Neural cell (in vitro differentiated cells): Measurements from ENCODE around the gene ACTN1. TPM values are rescaled to one million over a fixed set of nuclear protein-coding genes. Genes with fewer than 3 reads are reported as not detected.

ENCODE experiments used
- H2AFZ ChIP-seq: fragments of 200-600, 300-800 bp; sonication (generic), shearing (Covaris generic); 2 replicates; pipeline ENCODE4 v1.6.0; 2014; ENCODE audit warnings: low read depth, mild to moderate bottlenecking, antibody characterized with exemption, low read length, moderate library complexity
- H3F3A ChIP-seq: fragments of 200-600 bp; shearing (Covaris generic); 2 replicates; pipeline ENCODE4 v1.6.1; 2016; ENCODE audit warnings: mild to moderate bottlenecking, moderate library complexity, mixed read lengths, antibody characterized with exemption, low read length; ENCODE audit not compliant: insufficient read depth, poor library complexity, severe bottlenecking
- H3K27ac ChIP-seq: fragments of 200-600, 300-800 bp; sonication (generic), shearing (Covaris generic); 2 replicates; pipeline ENCODE4 v1.5.1; 2014; ENCODE audit warnings: mild to moderate bottlenecking, low read length, moderate library complexity
- H3K27me3 ChIP-seq: fragments of 300-800, 200-600 bp; sonication (generic), shearing (Covaris generic); 2 replicates; pipeline ENCODE4 v1.6.0; 2014; ENCODE audit warnings: mild to moderate bottlenecking, low read depth, low read length, moderate library complexity; ENCODE audit not compliant: insufficient read depth
- H3K36me3 ChIP-seq: fragments of 300-800, 200-600 bp; sonication (generic), shearing (Covaris generic); 2 replicates; pipeline ENCODE4 v1.5.1; 2014; ENCODE audit warnings: mild to moderate bottlenecking, antibody characterized with exemption, low read length, moderate library complexity; ENCODE audit not compliant: insufficient read depth
- H3K4me2 ChIP-seq: fragments of 300-800, 200-600 bp; sonication (generic), shearing (Covaris generic); 2 replicates; pipeline ENCODE4 v1.6.0; 2014; ENCODE audit warnings: mild to moderate bottlenecking, low read length
- H3K4me3 ChIP-seq: fragments of 300-800, 200-600 bp; sonication (generic), shearing (Covaris generic); 2 replicates; pipeline ENCODE4 v1.5.1; 2014; ENCODE audit warnings: mild to moderate bottlenecking, low read length, moderate library complexity
- H3K79me2 ChIP-seq: fragments of 200-600 bp; shearing (Covaris generic); replicated peaks from 2 replicates; pipeline ENCODE4 v1.6.0; 2014; ENCODE audit warnings: mild to moderate bottlenecking, low read length, moderate library complexity; ENCODE audit not compliant: insufficient read depth
- H3K9ac ChIP-seq: fragments of 300-800, 200-600 bp; sonication (generic), shearing (Covaris generic); 2 replicates; pipeline ENCODE4 v1.6.1; 2016; ENCODE audit warnings: mild to moderate bottlenecking, low read length, mixed read lengths
- H3K9me2 ChIP-seq: fragments of 200-600 bp; shearing (Covaris generic); 2 replicates; pipeline ENCODE4 v1.6.1; 2016; ENCODE audit warnings: mild to moderate bottlenecking, low read length, mixed read lengths; ENCODE audit not compliant: insufficient read depth
- H3K9me3 ChIP-seq: fragments of 200-600, 300-800 bp; sonication (generic), shearing (Covaris generic); 2 replicates; pipeline ENCODE4 v1.6.1; 2016; ENCODE audit warnings: mild to moderate bottlenecking, mixed run types, low read length, moderate library complexity, mixed read lengths
- H4K20me1 ChIP-seq: fragments of 200-600 bp; shearing (Covaris generic); 2 replicates; pipeline ENCODE4 v1.6.1; 2016; ENCODE audit warnings: mild to moderate bottlenecking, mixed run types; ENCODE audit not compliant: insufficient read depth
- EP300 ChIP-seq: fragments of 450-650 bp; conservative IDR thresholded peaks from 2 replicates; pipeline ENCODE4 v1.6.1; 2014; ENCODE audit warnings: antibody characterized with exemption, mild to moderate bottlenecking, moderate library complexity; ENCODE audit not compliant: poor library complexity, severe bottlenecking
- EZH2 ChIP-seq: fragments of 200-600, 300-800 bp; shearing (Covaris generic), sonication (generic); IDR thresholded peaks from 2 replicates; pipeline ENCODE4 v1.6.1; 2014; ENCODE audit warnings: antibody characterized with exemption, low read length, borderline replicate concordance, mild to moderate bottlenecking; ENCODE audit not compliant: insufficient read depth, poor library complexity, severe bottlenecking
- MXI1 ChIP-seq: fragments of 450-650 bp; conservative IDR thresholded peaks from 2 replicates; pipeline ENCODE4 v1.6.1; 2014; ENCODE audit warnings: antibody characterized with exemption, mild to moderate bottlenecking; ENCODE audit not compliant: poor library complexity, severe bottlenecking
- POLR2AphosphoS5 ChIP-seq: IDR thresholded peaks from 2 replicates; pipeline ENCODE4 v1.6.1; 2012
- RAD21 ChIP-seq: fragments of 450-650 bp; conservative IDR thresholded peaks from 2 replicates; pipeline ENCODE4 v1.6.1; 2014; ENCODE audit warnings: antibody characterized with exemption, mild to moderate bottlenecking, moderate library complexity
- SMC3 ChIP-seq: fragments of 450-650 bp; conservative IDR thresholded peaks from 2 replicates; pipeline ENCODE4 v1.6.1; 2014; ENCODE audit warnings: antibody characterized with exemption, mild to moderate bottlenecking, moderate library complexity; ENCODE audit not compliant: poor library complexity
- TAF1 ChIP-seq: IDR thresholded peaks from 2 replicates; pipeline ENCODE4 v1.6.1; 2012; ENCODE audit warnings: low read depth
- polyA plus RNA-seq: library from polyadenylated mRNA; depleted of rRNA; stranded (reverse); fragments of >200 nt; gene quantifications from 2 replicates; pipeline ENCODE4 v1.2.3, GENCODE V29; 2014
- TF ChIP-seq, protein P1 (sequence below): fragments of 450-650 bp; IDR thresholded peaks from 2 replicates; pipeline ENCODE4 v1.5.1; 2014; ENCODE audit warnings: antibody characterized with exemption, mild to moderate bottlenecking, moderate library complexity; ENCODE audit not compliant: poor library complexity, severe bottlenecking
- TF ChIP-seq, protein P2 (sequence below): IDR thresholded peaks from 2 replicates; pipeline ENCODE4 v1.6.1; 2012; ENCODE audit warnings: borderline replicate concordance

ACTN1 gene
- polyA plus RNA-seq, 1 donor from 2014 or later = 10.8 TPM

DNA sequence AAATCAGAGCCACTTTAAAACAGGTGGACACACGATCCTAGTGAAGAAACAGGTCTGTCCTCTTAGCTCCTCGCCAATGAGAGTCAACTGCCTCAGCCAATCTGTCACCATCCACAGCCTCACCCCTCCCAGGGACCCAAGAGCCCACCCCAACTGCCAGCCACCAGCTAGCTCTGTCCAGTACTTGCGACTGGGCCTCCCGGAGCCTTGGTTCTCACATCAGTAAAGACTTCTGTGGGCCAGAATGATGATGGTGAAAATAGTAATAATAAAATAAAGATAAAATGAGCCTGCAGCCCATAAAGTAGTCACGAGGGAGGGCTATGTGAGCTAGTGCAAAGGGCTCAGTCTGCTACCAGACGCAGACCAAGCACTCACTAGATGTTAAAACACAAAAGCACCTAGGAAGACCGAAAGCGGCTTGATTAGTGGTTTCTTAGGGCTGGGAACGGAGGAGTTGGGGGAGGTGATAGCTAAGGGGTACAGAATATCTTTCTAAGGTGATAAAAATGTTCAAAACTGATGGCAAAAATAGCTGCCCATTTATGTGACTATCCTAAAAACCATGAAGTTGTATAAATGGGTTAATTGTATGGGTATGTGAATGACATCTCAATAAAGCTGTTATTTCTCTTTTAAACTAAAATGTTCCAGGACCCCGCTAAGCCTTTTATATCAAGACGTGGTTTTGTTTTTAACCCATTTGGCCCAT, 39.8 kb downstream of the ACTN1 start:
- H3K9me2 ChIP-seq = no peaks in the 10 kb centered on the region
- no peak overlapping the region for H3K27ac ChIP-seq
- no peaks in the 10 kb centered on the region for H4K20me1 ChIP-seq
- H2AFZ ChIP-seq = no peak overlapping the region
- no peak overlapping the region for H3K9ac ChIP-seq
- H3K27me3 ChIP-seq = no peaks in the 10 kb centered on the region
- TF ChIP-seq, protein P1, sequence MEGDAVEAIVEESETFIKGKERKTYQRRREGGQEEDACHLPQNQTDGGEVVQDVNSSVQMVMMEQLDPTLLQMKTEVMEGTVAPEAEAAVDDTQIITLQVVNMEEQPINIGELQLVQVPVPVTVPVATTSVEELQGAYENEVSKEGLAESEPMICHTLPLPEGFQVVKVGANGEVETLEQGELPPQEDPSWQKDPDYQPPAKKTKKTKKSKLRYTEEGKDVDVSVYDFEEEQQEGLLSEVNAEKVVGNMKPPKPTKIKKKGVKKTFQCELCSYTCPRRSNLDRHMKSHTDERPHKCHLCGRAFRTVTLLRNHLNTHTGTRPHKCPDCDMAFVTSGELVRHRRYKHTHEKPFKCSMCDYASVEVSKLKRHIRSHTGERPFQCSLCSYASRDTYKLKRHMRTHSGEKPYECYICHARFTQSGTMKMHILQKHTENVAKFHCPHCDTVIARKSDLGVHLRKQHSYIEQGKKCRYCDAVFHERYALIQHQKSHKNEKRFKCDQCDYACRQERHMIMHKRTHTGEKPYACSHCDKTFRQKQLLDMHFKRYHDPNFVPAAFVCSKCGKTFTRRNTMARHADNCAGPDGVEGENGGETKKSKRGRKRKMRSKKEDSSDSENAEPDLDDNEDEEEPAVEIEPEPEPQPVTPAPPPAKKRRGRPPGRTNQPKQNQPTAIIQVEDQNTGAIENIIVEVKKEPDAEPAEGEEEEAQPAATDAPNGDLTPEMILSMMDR = no peak
- TF ChIP-seq SMC3 (no peak), POLR2AphosphoS5 (no peak), RAD21 (no peak), EZH2 (no peak), MXI1 (no peak), EP300 (no peak), TAF1 (no peak)
- TF ChIP-seq, protein P2, sequence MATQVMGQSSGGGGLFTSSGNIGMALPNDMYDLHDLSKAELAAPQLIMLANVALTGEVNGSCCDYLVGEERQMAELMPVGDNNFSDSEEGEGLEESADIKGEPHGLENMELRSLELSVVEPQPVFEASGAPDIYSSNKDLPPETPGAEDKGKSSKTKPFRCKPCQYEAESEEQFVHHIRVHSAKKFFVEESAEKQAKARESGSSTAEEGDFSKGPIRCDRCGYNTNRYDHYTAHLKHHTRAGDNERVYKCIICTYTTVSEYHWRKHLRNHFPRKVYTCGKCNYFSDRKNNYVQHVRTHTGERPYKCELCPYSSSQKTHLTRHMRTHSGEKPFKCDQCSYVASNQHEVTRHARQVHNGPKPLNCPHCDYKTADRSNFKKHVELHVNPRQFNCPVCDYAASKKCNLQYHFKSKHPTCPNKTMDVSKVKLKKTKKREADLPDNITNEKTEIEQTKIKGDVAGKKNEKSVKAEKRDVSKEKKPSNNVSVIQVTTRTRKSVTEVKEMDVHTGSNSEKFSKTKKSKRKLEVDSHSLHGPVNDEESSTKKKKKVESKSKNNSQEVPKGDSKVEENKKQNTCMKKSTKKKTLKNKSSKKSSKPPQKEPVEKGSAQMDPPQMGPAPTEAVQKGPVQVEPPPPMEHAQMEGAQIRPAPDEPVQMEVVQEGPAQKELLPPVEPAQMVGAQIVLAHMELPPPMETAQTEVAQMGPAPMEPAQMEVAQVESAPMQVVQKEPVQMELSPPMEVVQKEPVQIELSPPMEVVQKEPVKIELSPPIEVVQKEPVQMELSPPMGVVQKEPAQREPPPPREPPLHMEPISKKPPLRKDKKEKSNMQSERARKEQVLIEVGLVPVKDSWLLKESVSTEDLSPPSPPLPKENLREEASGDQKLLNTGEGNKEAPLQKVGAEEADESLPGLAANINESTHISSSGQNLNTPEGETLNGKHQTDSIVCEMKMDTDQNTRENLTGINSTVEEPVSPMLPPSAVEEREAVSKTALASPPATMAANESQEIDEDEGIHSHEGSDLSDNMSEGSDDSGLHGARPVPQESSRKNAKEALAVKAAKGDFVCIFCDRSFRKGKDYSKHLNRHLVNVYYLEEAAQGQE = no peak
- no peaks in the 10 kb centered on the region for H3K79me2 ChIP-seq
- no peaks in the 10 kb centered on the region for H3K9me3 ChIP-seq
- no peak overlapping the region for H3K4me3 ChIP-seq
- H3K36me3 ChIP-seq = no peaks in the 10 kb centered on the region
- no peak overlapping the region for H3K4me2 ChIP-seq
- H3F3A ChIP-seq = no peaks in the 10 kb centered on the region

DNA sequence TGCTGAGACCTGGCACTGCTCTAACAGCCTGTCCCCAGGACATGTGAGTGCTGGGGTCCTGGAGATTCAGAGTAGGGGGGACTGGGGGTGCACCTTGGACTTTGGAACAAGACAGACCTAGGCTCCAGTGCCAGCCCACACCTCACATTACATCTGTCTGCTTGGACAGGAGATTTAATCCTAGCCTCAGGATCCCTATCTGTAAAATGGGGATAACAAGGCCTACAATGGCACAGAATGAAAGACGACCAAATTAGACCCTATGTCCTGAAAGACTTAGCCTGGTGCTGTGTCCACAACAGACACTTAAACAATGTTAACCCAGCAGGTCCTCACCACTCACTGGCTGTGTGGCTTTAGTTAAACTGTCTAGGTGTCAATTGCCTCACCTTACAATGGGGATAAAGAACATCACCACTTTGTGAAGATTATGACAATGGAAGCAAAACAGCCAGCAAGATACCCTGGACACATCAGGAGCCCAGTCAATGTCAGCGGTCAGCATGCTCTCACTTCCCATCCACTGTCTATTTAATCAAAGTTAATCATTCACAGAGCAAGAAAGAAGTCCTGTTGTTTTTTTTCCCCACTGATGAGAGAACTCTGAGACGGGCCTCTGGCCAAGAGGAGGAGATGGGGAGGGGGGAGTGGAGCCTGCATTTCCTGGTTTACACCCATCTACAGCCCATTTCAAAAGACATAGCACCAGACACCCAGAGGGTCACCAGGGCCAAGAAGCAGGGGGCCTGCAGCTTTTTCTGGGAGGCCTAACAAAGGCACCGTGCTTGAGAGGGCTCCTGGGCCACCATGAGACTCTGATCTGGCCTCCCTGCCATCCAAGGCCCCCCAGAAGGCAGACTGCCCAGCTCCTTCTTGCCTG, 40.6 kb downstream of the ACTN1 start:
- Histone ChIP-seq H3F3A (no peaks in the 10 kb centered on the region), H3K79me2 (no peaks in the 10 kb centered on the region), H4K20me1 (no peaks in the 10 kb centered on the region), H3K27me3 (no peaks in the 10 kb centered on the region), H2AFZ (no peak overlapping the region), H3K9ac (no peak overlapping the region), H3K4me3 (no peak overlapping the region), H3K36me3 (no peaks in the 10 kb centered on the region), H3K4me2 (no peak overlapping the region), H3K9me3 (no peaks in the 10 kb centered on the region), H3K27ac (no peak overlapping the region), H3K9me2 (no peaks in the 10 kb centered on the region)
- TF ChIP-seq, protein P1 = no peak
- TF ChIP-seq, protein P2 = no peak
- TF ChIP-seq POLR2AphosphoS5 (no peak), EZH2 (no peak), MXI1 (no peak), TAF1 (no peak)
